Neural progenitor cell (in vitro differentiated cells): Measurements from ENCODE around the gene DENND2A. TPM values are rescaled to one million over a fixed set of nuclear protein-coding genes. Genes with fewer than 3 reads are reported as not detected.

Experiments
- DNase-seq: peaks from one replicate; pipeline ENCODE4 v3.0.0-alpha.2; 2016; ENCODE audit warnings: low spot score
- H2AFZ ChIP-seq: fragments of 200-600 bp; sonication (generic); replicated peaks from 2 replicates; pipeline ENCODE4 v1.6.1; 2016; ENCODE audit warnings: antibody characterized with exemption
- H3F3A ChIP-seq: fragments of 200-600 bp; sonication (generic); 2 replicates; pipeline ENCODE4 v1.6.1; 2016; ENCODE audit warnings: antibody characterized with exemption, low read depth
- H3K27ac ChIP-seq: fragments of 200-600 bp; sonication (generic); 2 replicates; pipeline ENCODE4 v1.5.1; 2016; ENCODE audit warnings: mild to moderate bottlenecking
- H3K27me3 ChIP-seq: fragments of 200-600 bp; sonication (generic); 2 replicates; pipeline ENCODE4 v1.6.1; 2016; ENCODE audit warnings: mild to moderate bottlenecking, moderate library complexity
- H3K36me3 ChIP-seq: fragments of 200-600 bp; sonication (generic); 2 replicates; pipeline ENCODE4 v1.5.1; 2016
- H3K4me1 ChIP-seq: fragments of 200-600 bp; sonication (generic); 2 replicates; pipeline ENCODE4 v1.6.1; 2016; ENCODE audit warnings: mixed run types
- H3K4me2 ChIP-seq: fragments of 200-600 bp; sonication (generic); 2 replicates; pipeline ENCODE4 v1.6.1; 2016
- H3K4me3 ChIP-seq: fragments of 200-600 bp; sonication (generic); 2 replicates; pipeline ENCODE4 v1.5.1; 2016
- H3K79me2 ChIP-seq: fragments of 200-600 bp; sonication (generic); 2 replicates; pipeline ENCODE4 v1.6.1; 2016; ENCODE audit warnings: low read depth
- H3K9ac ChIP-seq: fragments of 200-600 bp; sonication (generic); 2 replicates; pipeline ENCODE4 v1.6.1; 2016
- H3K9me3 ChIP-seq: fragments of 200-600 bp; sonication (generic); 2 replicates; pipeline ENCODE4 v1.5.1; 2016; ENCODE audit warnings: low read depth
- H4K20me1 ChIP-seq: fragments of 200-600 bp; sonication (generic); 2 replicates; pipeline ENCODE4 v1.6.1; 2016; ENCODE audit warnings: low read depth
- H3K27ac Mint-ChIP-seq: 3 replicates; pipeline ENCODE4 v1.8.0; 2021; ENCODE audit warnings: mixed read lengths
- H3K27me3 Mint-ChIP-seq: 2 replicates; pipeline ENCODE4 v1.8.0; 2022; ENCODE audit warnings: low read depth, mild to moderate bottlenecking, inconsistent platforms, moderate library complexity, mixed read lengths; ENCODE audit not compliant: insufficient read depth
- H3K36me3 Mint-ChIP-seq: 3 replicates; pipeline ENCODE4 v1.8.0; 2021; ENCODE audit warnings: mixed read lengths
- H3K4me1 Mint-ChIP-seq: 3 replicates; pipeline ENCODE4 v1.8.0; 2021; ENCODE audit warnings: mixed read lengths
- H3K4me3 Mint-ChIP-seq: 3 replicates; pipeline ENCODE4 v1.8.0; 2021; ENCODE audit warnings: mild to moderate bottlenecking, moderate library complexity, mixed read lengths
- H3K9me3 Mint-ChIP-seq: 3 replicates; pipeline ENCODE4 v1.8.0; 2020; ENCODE audit warnings: mixed read lengths
- EZH2 ChIP-seq: fragments of 200-600 bp; sonication (generic); IDR thresholded peaks from 2 replicates; pipeline ENCODE4 v1.6.1; 2017; ENCODE audit warnings: antibody characterized with exemption, mild to moderate bottlenecking, moderate library complexity
- EZH2phosphoT487 ChIP-seq: fragments of 200-600 bp; sonication (generic); IDR thresholded peaks from 2 replicates; pipeline ENCODE4 v1.6.1; 2017; ENCODE audit warnings: antibody characterized with exemption
- total RNA-seq: library from RNA; depleted of rRNA; stranded (reverse); fragments of >200 nt; gene quantifications from 2 replicates; pipeline ENCODE4 v1.2.3, GENCODE V29; 2015; ENCODE audit warnings: low replicate concordance
- TF ChIP-seq, protein P1 (sequence below): fragments of 200-600 bp; sonication (generic); IDR thresholded peaks from 2 replicates; pipeline ENCODE4 v1.5.1; 2017; ENCODE audit warnings: antibody characterized with exemption, mild to moderate bottlenecking

Gene DENND2A
- total RNA-seq, 1 donor from 2014 or later, result 27.0 TPM

DNA sequence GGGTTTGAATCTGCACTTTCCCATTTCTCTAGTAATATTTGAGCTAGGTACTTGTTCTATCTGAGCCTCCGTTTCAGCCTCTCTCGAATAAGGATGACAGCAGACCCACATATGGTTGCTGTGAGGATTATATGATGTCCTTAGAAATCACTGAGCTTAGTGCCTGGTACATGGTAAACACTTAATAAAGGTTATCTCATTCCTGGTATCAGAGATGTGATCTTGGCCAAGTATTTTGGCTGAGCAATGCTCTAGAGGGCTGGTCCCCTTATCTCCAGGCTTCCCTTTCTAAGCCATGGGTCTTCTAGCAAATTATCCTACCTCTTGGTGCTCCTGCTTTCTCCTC lies 160.9 kb downstream of the DENND2A start:
- TF ChIP-seq, protein P1, sequence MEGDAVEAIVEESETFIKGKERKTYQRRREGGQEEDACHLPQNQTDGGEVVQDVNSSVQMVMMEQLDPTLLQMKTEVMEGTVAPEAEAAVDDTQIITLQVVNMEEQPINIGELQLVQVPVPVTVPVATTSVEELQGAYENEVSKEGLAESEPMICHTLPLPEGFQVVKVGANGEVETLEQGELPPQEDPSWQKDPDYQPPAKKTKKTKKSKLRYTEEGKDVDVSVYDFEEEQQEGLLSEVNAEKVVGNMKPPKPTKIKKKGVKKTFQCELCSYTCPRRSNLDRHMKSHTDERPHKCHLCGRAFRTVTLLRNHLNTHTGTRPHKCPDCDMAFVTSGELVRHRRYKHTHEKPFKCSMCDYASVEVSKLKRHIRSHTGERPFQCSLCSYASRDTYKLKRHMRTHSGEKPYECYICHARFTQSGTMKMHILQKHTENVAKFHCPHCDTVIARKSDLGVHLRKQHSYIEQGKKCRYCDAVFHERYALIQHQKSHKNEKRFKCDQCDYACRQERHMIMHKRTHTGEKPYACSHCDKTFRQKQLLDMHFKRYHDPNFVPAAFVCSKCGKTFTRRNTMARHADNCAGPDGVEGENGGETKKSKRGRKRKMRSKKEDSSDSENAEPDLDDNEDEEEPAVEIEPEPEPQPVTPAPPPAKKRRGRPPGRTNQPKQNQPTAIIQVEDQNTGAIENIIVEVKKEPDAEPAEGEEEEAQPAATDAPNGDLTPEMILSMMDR, result no peak
- TF ChIP-seq EZH2 (no peak), EZH2phosphoT487 (no peak)
- Mint-ChIP-seq H3K9me3 (no peaks in the 10 kb centered on the region), H3K27ac (no peak overlapping the region), H3K27me3 (peaks cover 9% of the 10 kb centered on the region), H3K4me1 (peaks cover 18% of the 10 kb centered on the region), H3K36me3 (peaks cover 4% of the 10 kb centered on the region), H3K4me3 (peak overlapping the region; percentile 99)
- H3K36me3 ChIP-seq, result no peaks in the 10 kb centered on the region
- DNase-seq, result no peak
- H3K4me2 ChIP-seq, result peak overlapping the region; percentile 85
- peaks cover 32% of the 10 kb centered on the region for H3F3A ChIP-seq
- peak overlapping the region; percentile 96 for H2AFZ ChIP-seq
- no peaks in the 10 kb centered on the region for H3K9me3 ChIP-seq
- peaks cover 32% of the 10 kb centered on the region for H4K20me1 ChIP-seq
- H3K27me3 ChIP-seq, result no peaks in the 10 kb centered on the region
- H3K9ac ChIP-seq, result no peak overlapping the region
- H3K4me1 ChIP-seq, result peaks cover 10% of the 10 kb centered on the region
- peak overlapping the region; percentile 85 for H3K4me3 ChIP-seq
- H3K27ac ChIP-seq, result no peak overlapping the region
- peaks cover 42% of the 10 kb centered on the region for H3K79me2 ChIP-seq

DNA sequence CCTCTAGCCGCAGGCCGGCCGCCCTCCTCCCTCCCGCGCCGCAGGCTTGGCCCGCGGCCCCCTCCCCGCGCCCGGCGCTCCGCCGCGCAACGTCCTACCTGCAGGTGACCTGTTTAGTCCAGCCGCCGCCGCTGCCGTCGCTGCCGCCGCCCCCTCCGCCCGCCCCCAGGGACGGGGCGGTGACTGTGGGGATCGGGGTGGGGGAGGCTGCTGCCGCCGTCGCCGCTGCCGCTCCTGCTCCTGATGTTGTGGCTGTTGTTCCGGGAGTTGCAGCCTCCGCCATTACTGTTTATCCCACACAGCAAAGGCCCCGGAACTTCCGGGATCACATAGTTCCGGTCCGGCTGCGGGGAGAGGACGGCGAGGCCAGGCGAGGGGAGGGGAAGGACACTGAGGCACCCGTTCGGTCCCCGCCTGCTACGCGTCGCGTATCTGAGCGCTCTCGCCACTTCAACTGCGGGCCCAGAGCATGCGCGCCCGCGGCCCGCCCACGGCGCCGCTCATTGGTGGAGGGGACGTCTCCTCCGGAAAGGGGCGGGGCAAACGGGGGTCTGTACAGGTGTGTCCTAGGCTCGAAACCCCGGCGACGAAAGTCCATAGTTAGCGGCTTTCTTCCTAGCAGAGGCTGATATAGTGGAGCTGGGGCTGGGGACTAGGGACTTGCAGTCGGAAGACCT lies 161.4 kb downstream of the DENND2A start, which contains the start of gene MKRN1:
MKRN1 (minus strand) TSS at position 444 of the 677 bp plus-strand sequence; CDS start at position 283, 161 bp downstream.
- Mint-ChIP-seq H3K27ac (peak within 1 kb of the TSS; percentile 98), H3K4me1 (peaks cover 18% of the 10 kb centered on the region), H3K27me3 (peaks cover 9% of the 10 kb centered on the region), H3K9me3 (no peaks in the 10 kb centered on the region), H3K36me3 (peaks cover 4% of the 10 kb centered on the region), H3K4me3 (peak within 1 kb of the TSS; percentile 99)
- no peaks in the 10 kb centered on the region for H3K27me3 ChIP-seq
- peak within 1 kb of the TSS; percentile 85 for H3K4me3 ChIP-seq
- peaks cover 10% of the 10 kb centered on the region for H3K4me1 ChIP-seq
- peak within 1 kb of the TSS; percentile 96 for H2AFZ ChIP-seq
- peak within 1 kb of the TSS; percentile 82 for H3K9ac ChIP-seq
- H3K36me3 ChIP-seq, result no peaks in the 10 kb centered on the region
- H3K79me2 ChIP-seq, result peaks cover 47% of the 10 kb centered on the region
- peak within 1 kb of the TSS; percentile 96 for H3K27ac ChIP-seq
- no peak for TF ChIP-seq EZH2
- TF ChIP-seq EZH2phosphoT487, result no peak
- TF ChIP-seq, protein P1, result no peak
- peak within 1 kb of the TSS; percentile 85 for H3K4me2 ChIP-seq
- H3K9me3 ChIP-seq, result no peaks in the 10 kb centered on the region
- DNase-seq, result peak; percentile 97
- H3F3A ChIP-seq, result peaks cover 32% of the 10 kb centered on the region
- peaks cover 37% of the 10 kb centered on the region for H4K20me1 ChIP-seq

DNA sequence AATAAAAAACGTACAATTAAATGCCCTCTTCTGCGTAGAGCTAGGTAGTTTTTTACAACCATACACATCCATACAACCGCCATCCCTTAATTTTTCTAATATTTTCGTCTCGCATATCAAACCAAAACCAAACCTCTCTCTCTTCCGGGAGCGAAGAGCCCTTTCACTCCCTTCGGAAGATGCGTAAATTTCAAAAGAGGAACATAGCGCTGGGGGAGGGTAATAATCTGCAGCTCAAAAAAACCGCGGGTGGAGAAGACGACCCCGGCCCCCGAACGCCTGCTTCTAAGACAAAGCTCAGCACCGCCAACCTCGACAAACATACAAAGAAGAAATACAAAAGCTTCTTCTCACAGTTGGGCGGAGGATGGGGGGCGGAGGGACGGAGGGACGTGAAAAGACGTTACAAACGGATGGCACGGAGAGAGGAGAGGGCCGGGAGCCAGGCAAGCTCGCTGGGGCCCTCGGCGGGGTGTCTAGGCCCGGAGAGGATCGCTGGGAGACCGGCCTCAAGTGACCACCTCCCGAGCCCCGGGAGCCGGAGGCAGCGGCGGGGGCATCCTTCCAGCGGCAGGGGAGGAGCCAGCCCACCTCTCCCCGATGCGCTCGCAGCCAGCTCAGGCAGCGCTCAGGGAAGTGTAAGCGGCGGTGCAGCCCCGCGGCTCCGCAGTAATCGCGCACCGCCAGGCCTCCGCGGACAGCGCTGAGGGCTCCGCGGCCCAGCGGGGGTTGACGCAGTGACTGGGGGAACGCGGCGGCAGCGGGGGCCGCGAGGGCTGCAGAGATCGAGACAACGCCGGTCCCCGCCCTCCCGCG lies 162.2 kb downstream of the DENND2A start:
- DNase-seq, result peak; percentile 86
- no peaks in the 10 kb centered on the region for H3K9me3 Mint-ChIP-seq
- H3K4me2 ChIP-seq, result peak overlapping the region; percentile 85
- H3K27me3 Mint-ChIP-seq, result peaks cover 6% of the 10 kb centered on the region
- TF ChIP-seq EZH2phosphoT487 (no peak), EZH2 (no peak)
- TF ChIP-seq, protein P1, result no peak
- peaks cover 10% of the 10 kb centered on the region for H3K4me1 ChIP-seq
- H3K79me2 ChIP-seq, result peaks cover 54% of the 10 kb centered on the region
- H3K9ac ChIP-seq, result peak overlapping the region; percentile 82
- no peaks in the 10 kb centered on the region for H3K36me3 ChIP-seq
- H3K27ac Mint-ChIP-seq, result peak overlapping the region; percentile 86
- H2AFZ ChIP-seq, result peak overlapping the region; percentile 72
- H3K4me3 ChIP-seq, result peak overlapping the region; percentile 85
- H3K27ac ChIP-seq, result peak overlapping the region; percentile 96
- H3F3A ChIP-seq, result peaks cover 32% of the 10 kb centered on the region
- H3K36me3 Mint-ChIP-seq, result peaks cover 4% of the 10 kb centered on the region
- peaks cover 18% of the 10 kb centered on the region for H3K4me1 Mint-ChIP-seq
- H4K20me1 ChIP-seq, result peaks cover 45% of the 10 kb centered on the region
- H3K9me3 ChIP-seq, result no peaks in the 10 kb centered on the region
- H3K27me3 ChIP-seq, result no peaks in the 10 kb centered on the region
- H3K4me3 Mint-ChIP-seq, result peak overlapping the region; percentile 99
